K562 (cell line): ENCODE data around the gene GAS2L1. TPM values are rescaled to one million over a fixed set of nuclear protein-coding genes. Genes with fewer than 3 reads are reported as not detected.

Experiments used
- polyA plus RNA-seq, 8 experiments: library from polyadenylated mRNA; depleted of rRNA in 4 of 8; stranded (reverse) in 5 of 8; unstranded in 3 of 8; fragments of >200 nt; fragmentation: Nextera tagmentation in 2 of 8; fragmentation: Illumina TruSeq in 1 of 8; extraction: Ambion mirVana in 2 of 8; extraction: Trizol in 1 of 8; gene quantifications; 2 replicates each; pipeline versions ENCODE4 v1.2.1 to v1.2.3, GENCODE V29; 2011 to 2014; ENCODE audit warnings: inconsistent platforms in 1 of 8, missing spikeins in 1 of 8
- total RNA-seq, 7 experiments: library from RNA; depleted of rRNA in 6 of 7; stranded (reverse); fragments of >200 nt in 6 of 7; fragmentation: Illumina TruSeq in 2 of 7; extraction: Trizol in 2 of 7; gene quantifications; 2 replicates each; pipeline versions ENCODE4 v1.2.1 to v1.2.3, GENCODE V29; 2011 to 2021; ENCODE audit warnings: low replicate concordance in 1 of 7
- TF ChIP-seq, protein P1 (sequence below): sonication (generic); formaldehyde crosslinking; IDR thresholded peaks from 2 replicates; pipeline ENCODE4 v1.8.0; 2023; ENCODE audit warnings: mild to moderate bottlenecking, missing genetic modification reagents
- TF ChIP-seq, protein P2 (sequence below): fragments of 200-800 bp; sonication (Bioruptor generic); IDR thresholded peaks from 2 replicates; pipeline ENCODE4 v1.6.1; 2016; ENCODE audit warnings: missing genetic modification characterization, missing compliant biosample characterization

Gene GAS2L1
- total and polyA plus RNA-seq, 9 of the 15 experiments (the other 6 are each of a cell fraction or from before 2014, with no cell fraction given), result 0.56 to 19.7 (median 3.2) TPM

DNA sequence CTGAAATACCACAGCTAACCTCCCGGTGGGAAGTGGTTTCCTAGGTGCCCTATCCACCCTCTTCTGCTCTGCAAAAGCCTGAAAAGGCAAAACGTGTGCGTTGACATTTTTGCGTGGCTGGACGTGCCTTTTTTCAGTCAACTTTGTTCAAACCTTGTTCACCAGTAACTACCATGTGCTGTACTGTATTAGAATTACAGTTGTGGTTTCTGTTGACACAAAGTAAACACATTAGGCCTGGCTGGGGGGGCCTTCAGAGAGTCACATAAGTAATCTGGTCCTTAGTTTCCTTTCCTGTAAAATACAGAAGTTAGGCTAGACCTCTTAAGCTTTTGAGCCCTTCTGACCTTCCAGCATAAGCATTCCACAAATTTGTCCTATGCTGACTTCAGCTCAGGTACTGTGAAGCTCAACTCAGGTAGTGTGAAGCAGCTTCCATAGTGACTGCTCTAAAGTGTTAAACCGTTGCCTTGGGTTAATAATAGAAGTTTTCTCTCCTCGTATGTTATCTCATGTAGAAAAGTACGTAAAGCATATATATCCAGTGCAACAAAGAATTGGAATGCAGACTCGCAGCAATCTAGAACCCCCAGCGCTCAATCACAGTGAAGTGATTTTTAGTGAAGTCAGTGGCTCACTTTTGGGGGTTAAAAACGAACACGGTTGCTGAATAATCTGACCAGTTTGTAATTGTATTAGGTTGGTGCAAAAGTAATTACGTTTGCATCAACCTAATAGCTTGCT is 36.5 kb upstream of the GAS2L1 start (continued):
- TF ChIP-seq, protein P1, sequence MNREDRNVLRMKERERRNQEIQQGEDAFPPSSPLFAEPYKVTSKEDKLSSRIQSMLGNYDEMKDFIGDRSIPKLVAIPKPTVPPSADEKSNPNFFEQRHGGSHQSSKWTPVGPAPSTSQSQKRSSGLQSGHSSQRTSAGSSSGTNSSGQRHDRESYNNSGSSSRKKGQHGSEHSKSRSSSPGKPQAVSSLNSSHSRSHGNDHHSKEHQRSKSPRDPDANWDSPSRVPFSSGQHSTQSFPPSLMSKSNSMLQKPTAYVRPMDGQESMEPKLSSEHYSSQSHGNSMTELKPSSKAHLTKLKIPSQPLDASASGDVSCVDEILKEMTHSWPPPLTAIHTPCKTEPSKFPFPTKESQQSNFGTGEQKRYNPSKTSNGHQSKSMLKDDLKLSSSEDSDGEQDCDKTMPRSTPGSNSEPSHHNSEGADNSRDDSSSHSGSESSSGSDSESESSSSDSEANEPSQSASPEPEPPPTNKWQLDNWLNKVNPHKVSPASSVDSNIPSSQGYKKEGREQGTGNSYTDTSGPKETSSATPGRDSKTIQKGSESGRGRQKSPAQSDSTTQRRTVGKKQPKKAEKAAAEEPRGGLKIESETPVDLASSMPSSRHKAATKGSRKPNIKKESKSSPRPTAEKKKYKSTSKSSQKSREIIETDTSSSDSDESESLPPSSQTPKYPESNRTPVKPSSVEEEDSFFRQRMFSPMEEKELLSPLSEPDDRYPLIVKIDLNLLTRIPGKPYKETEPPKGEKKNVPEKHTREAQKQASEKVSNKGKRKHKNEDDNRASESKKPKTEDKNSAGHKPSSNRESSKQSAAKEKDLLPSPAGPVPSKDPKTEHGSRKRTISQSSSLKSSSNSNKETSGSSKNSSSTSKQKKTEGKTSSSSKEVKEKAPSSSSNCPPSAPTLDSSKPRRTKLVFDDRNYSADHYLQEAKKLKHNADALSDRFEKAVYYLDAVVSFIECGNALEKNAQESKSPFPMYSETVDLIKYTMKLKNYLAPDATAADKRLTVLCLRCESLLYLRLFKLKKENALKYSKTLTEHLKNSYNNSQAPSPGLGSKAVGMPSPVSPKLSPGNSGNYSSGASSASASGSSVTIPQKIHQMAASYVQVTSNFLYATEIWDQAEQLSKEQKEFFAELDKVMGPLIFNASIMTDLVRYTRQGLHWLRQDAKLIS (CRISPR knock-in tag), result 0 out of 2 replicates have a peak, but pooled peaks have one; percentile 23
- TF ChIP-seq, protein P2, sequence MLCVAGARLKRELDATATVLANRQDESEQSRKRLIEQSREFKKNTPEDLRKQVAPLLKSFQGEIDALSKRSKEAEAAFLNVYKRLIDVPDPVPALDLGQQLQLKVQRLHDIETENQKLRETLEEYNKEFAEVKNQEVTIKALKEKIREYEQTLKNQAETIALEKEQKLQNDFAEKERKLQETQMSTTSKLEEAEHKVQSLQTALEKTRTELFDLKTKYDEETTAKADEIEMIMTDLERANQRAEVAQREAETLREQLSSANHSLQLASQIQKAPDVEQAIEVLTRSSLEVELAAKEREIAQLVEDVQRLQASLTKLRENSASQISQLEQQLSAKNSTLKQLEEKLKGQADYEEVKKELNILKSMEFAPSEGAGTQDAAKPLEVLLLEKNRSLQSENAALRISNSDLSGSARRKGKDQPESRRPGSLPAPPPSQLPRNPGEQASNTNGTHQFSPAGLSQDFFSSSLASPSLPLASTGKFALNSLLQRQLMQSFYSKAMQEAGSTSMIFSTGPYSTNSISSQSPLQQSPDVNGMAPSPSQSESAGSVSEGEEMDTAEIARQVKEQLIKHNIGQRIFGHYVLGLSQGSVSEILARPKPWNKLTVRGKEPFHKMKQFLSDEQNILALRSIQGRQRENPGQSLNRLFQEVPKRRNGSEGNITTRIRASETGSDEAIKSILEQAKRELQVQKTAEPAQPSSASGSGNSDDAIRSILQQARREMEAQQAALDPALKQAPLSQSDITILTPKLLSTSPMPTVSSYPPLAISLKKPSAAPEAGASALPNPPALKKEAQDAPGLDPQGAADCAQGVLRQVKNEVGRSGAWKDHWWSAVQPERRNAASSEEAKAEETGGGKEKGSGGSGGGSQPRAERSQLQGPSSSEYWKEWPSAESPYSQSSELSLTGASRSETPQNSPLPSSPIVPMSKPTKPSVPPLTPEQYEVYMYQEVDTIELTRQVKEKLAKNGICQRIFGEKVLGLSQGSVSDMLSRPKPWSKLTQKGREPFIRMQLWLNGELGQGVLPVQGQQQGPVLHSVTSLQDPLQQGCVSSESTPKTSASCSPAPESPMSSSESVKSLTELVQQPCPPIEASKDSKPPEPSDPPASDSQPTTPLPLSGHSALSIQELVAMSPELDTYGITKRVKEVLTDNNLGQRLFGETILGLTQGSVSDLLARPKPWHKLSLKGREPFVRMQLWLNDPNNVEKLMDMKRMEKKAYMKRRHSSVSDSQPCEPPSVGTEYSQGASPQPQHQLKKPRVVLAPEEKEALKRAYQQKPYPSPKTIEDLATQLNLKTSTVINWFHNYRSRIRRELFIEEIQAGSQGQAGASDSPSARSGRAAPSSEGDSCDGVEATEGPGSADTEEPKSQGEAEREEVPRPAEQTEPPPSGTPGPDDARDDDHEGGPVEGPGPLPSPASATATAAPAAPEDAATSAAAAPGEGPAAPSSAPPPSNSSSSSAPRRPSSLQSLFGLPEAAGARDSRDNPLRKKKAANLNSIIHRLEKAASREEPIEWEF, result no peak
- TF ChIP-seq, all 486 proteins: peak for 7
